ENCODE data around the gene GPBAR1. TPM values are rescaled to one million over a fixed set of nuclear protein-coding genes. Genes with fewer than 3 reads are reported as not detected.

The GPBAR1 gene
- polyA plus RNA-seq, 3 donors: 26.0 to 181 (median 143) TPM

DNA sequence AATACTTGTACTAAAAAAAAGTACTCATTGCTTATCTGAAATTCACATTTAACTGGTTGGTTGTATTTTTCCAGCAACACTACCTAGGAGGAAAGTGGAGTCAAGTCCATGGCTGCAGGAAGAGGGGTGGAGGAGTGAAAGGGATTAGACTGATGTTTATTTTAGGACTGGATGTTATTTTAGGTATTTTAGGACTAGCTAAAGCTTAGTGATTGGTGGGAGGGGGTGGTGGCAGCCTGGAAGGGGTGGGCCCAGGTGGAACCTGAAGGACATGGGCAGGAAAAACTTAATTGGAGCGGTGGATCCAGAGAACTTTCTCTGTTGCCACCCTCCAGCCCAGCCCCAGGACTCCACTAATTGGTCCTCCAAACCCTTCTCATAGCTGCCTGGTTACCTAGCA, 35.4 kb downstream of the GPBAR1 start:
- no peak overlapping the region for H3K4me2 ChIP-seq (replicated peaks; ENCODE audit: extremely low read depth, low read length, poor library complexity, severe bottlenecking)
- DNase-seq: no peak
- H3K79me2 ChIP-seq (ENCODE audit: insufficient read depth, low read length): peaks cover 12% of the 10 kb centered on the region
- peaks cover 30 to 38% of the 10 kb centered on the region in 2 donors for H3K4me1 ChIP-seq (ENCODE audit: control insufficient read depth in 1 of 2, insufficient read depth in 2 of 2, low read length in 2 of 2)
- Mint-ChIP-seq H3K4me3 (no peak overlapping the region), H3K36me3 (no peaks in the 10 kb centered on the region), H3K27ac (no peak overlapping the region), H3K9me3 (peaks cover 0 to 2% (median 0%) of the 10 kb centered on the region in 7 donors), H3K4me1 (peaks cover 34% of the 10 kb centered on the region), H3K27me3 (ENCODE audit: low read depth in 3 of 3) (peaks cover 0 to 4% (median 2%) of the 10 kb centered on the region in 3 donors)
- WGBS (ENCODE audit: insufficient coverage): 91% methylated on average over 1 of the region's 1 CpG
- H3K4me3 ChIP-seq (replicated peaks in 1 of 3; ENCODE audit: low read depth in 2 of 3, low read length in 3 of 3): no peak overlapping the region
- H4K20me1 ChIP-seq (ENCODE audit: insufficient read depth, low read length): peaks cover 4% of the 10 kb centered on the region
- TF ChIP-seq CTCF (IDR thresholded peaks at IDR 0.05): no peak
- H3K27me3 ChIP-seq (ENCODE audit: control insufficient read depth in 2 of 2, insufficient read depth in 2 of 2, low read length in 2 of 2): no peaks in the 10 kb centered on the region
- intact Hi-C loops (cut with micrococcal nuclease): no loop called here
- no peaks in the 10 kb centered on the region for H3K36me3 ChIP-seq (replicated peaks in 1 of 2; ENCODE audit: control insufficient read depth in 1 of 2, insufficient read depth in 2 of 2, low read length in 2 of 2)
- H3K9ac ChIP-seq (ENCODE audit: insufficient read depth, low read length, poor library complexity, severe bottlenecking): no peak overlapping the region
- H3K27ac ChIP-seq (ENCODE audit: low read depth in 1 of 2, low read length in 2 of 2): no peak overlapping the region
- no peak overlapping the region for H2AFZ ChIP-seq (ENCODE audit: insufficient read depth, low read depth, low read length, poor library complexity, severe bottlenecking)
- H3K9me3 ChIP-seq (replicated peaks in 1 of 2; ENCODE audit: control insufficient read depth in 1 of 2, insufficient read depth in 1 of 2, low read length in 2 of 2): no peaks in the 10 kb centered on the region

GRCh38 chr2:218296847-218297246, 36.0 kb downstream of the GPBAR1 start:
- H3K27me3 ChIP-seq (ENCODE audit: control insufficient read depth in 2 of 2, insufficient read depth in 2 of 2, low read length in 2 of 2): no peaks in the 10 kb centered on the region
- peaks cover 0 to 4% (median 2%) of the 10 kb centered on the region in 3 donors for H3K27me3 Mint-ChIP-seq (ENCODE audit: low read depth in 3 of 3)
- peaks cover 26 to 37% of the 10 kb centered on the region in 2 donors for H3K4me1 ChIP-seq (ENCODE audit: control insufficient read depth in 1 of 2, insufficient read depth in 2 of 2, low read length in 2 of 2)
- H3K4me2 ChIP-seq (replicated peaks; ENCODE audit: extremely low read depth, low read length, poor library complexity, severe bottlenecking): no peak overlapping the region
- no peaks in the 10 kb centered on the region for H3K36me3 Mint-ChIP-seq
- no peak overlapping the region for H3K4me3 Mint-ChIP-seq
- no peaks in the 10 kb centered on the region for H3K9me3 ChIP-seq (replicated peaks in 1 of 2; ENCODE audit: control insufficient read depth in 1 of 2, insufficient read depth in 1 of 2, low read length in 2 of 2)
- no peak for DNase-seq
- H3K4me3 ChIP-seq (replicated peaks in 1 of 3; ENCODE audit: low read depth in 2 of 3, low read length in 3 of 3): no peak overlapping the region
- H3K27ac ChIP-seq (ENCODE audit: low read depth in 1 of 2, low read length in 2 of 2): no peak overlapping the region
- no peak overlapping the region for H2AFZ ChIP-seq (ENCODE audit: insufficient read depth, low read depth, low read length, poor library complexity, severe bottlenecking)
- H3K27ac Mint-ChIP-seq: no peak overlapping the region
- H3K36me3 ChIP-seq (replicated peaks in 1 of 2; ENCODE audit: control insufficient read depth in 1 of 2, insufficient read depth in 2 of 2, low read length in 2 of 2): no peaks in the 10 kb centered on the region
- H3K9ac ChIP-seq (ENCODE audit: insufficient read depth, low read length, poor library complexity, severe bottlenecking): no peak overlapping the region
- H3K9me3 Mint-ChIP-seq: peaks cover 0 to 2% (median 0%) of the 10 kb centered on the region in 7 donors
- 96% methylated on average over 6 of the region's 7 CpGs for WGBS (ENCODE audit: insufficient coverage)
- intact Hi-C loops (cut with micrococcal nuclease): no loop called here
- no peaks in the 10 kb centered on the region for H4K20me1 ChIP-seq (ENCODE audit: insufficient read depth, low read length)
- H3K79me2 ChIP-seq (ENCODE audit: insufficient read depth, low read length): peaks cover 5% of the 10 kb centered on the region
- peaks cover 32% of the 10 kb centered on the region for H3K4me1 Mint-ChIP-seq
- TF ChIP-seq CTCF (IDR thresholded peaks at IDR 0.05): no peak
